OCI-LY3 (cell line): Measurements from ENCODE around the gene PRR20D.
"Not testable (repeated sequence)": the region's sequence is repeated elsewhere in the genome, so short reads cannot be mapped to it uniquely, and the experiment has no call there.

Experiments used
- H2AFZ ChIP-seq: fragments of 200-600, 300-600 bp; shearing (Covaris generic); 2 replicates; pipeline ENCODE4 v1.6.0; 2014; ENCODE audit warnings: antibody characterized with exemption, low read depth, low read length
- H3K27ac ChIP-seq: fragments of 200-600, 300-600 bp; sonication (generic); 2 replicates; pipeline ENCODE4 v1.5.1; 2014; ENCODE audit warnings: mild to moderate bottlenecking, low read length, moderate library complexity, mixed read lengths
- H3K27me3 ChIP-seq: fragments of 200-600, 300-600 bp; sonication (generic); 2 replicates; pipeline ENCODE4 v1.6.1; 2014; ENCODE audit warnings: low read depth, low read length, mixed read lengths
- H3K36me3 ChIP-seq: fragments of 200-600, 300-600 bp; sonication (generic); replicated peaks from 2 replicates; pipeline ENCODE3; 2014; ENCODE audit warnings: low read depth, low read length, mixed read lengths
- H3K4me1 ChIP-seq: fragments of 300-600, 200-600 bp; sonication (generic); 2 replicates; pipeline ENCODE4 v1.6.1; 2014; ENCODE audit warnings: low read length, mixed read lengths
- H3K4me2 ChIP-seq: fragments of 200-600, 300-600 bp; sonication (generic); 2 replicates; pipeline ENCODE4 v1.6.1; 2014; ENCODE audit warnings: low read length, mixed read lengths
- H3K4me3 ChIP-seq: fragments of 300-600, 200-600 bp; sonication (generic); 2 replicates; pipeline ENCODE4 v1.5.1; 2014; ENCODE audit warnings: antibody characterized with exemption, mild to moderate bottlenecking, low read length, moderate library complexity
- H3K79me2 ChIP-seq: fragments of 300-600, 200-600 bp; shearing (Covaris generic); 2 replicates; pipeline ENCODE4 v1.6.1; 2014; ENCODE audit warnings: mild to moderate bottlenecking, low read length, mixed read lengths
- H3K9ac ChIP-seq: fragments of 300-600, 200-600 bp; shearing (Covaris generic); 2 replicates; pipeline ENCODE4 v1.6.0; 2014; ENCODE audit warnings: mild to moderate bottlenecking, low read length, moderate library complexity
- H3K9me3 ChIP-seq: fragments of 200-600, 300-600 bp; shearing (Covaris generic); 2 replicates; pipeline ENCODE4 v1.6.1; 2014; ENCODE audit warnings: low read length, mixed read lengths; ENCODE audit not compliant: insufficient read depth
- H4K20me1 ChIP-seq: fragments of 200-600, 300-600 bp; sonication (generic); 2 replicates; pipeline ENCODE4 v1.6.1; 2016; ENCODE audit warnings: low read length, mixed read lengths; ENCODE audit not compliant: insufficient read depth
- CTCF ChIP-seq: fragments of 200-600, 300-600 bp; sonication (generic); IDR thresholded peaks from 2 replicates; pipeline ENCODE4 v1.5.1; 2014; ENCODE audit warnings: antibody characterized with exemption, low read length, low read depth
- EZH2phosphoT487 ChIP-seq: fragments of 200-600 bp; shearing (Covaris generic); IDR thresholded peaks from 2 replicates; pipeline ENCODE4 v1.6.1; 2018; ENCODE audit warnings: antibody characterized with exemption, mixed run types, low read depth

Gene PRR20D

GRCh38 chr13:57160332-57160731 lies at the start of gene PRR20D:
TSS of gene PRR20D (plus strand) at chr13:57160632. CDS start at chr13:57161019, 387 bp downstream.
- H3K9ac ChIP-seq, H2AFZ ChIP-seq, H3K27ac ChIP-seq, H3K4me2 ChIP-seq, H3K4me3 ChIP-seq, H3K79me2 ChIP-seq, H3K36me3 ChIP-seq, H4K20me1 ChIP-seq, H3K9me3 ChIP-seq, H3K4me1 ChIP-seq, H3K27me3 ChIP-seq: not testable (repeated sequence)

- Histone ChIP-seq H2AFZ (no peak overlapping the region), H3K36me3 (no peaks in the 10 kb centered on the region), H3K4me2 (no peak overlapping the region), H4K20me1 (no peaks in the 10 kb centered on the region), H3K4me1 (no peaks in the 10 kb centered on the region), H3K9ac (no peak overlapping the region), H3K27ac (no peak overlapping the region), H3K4me3 (no peak overlapping the region), H3K79me2 (no peaks in the 10 kb centered on the region), H3K27me3 (no peaks in the 10 kb centered on the region), H3K9me3 (no peaks in the 10 kb centered on the region)
- TF ChIP-seq CTCF: no peak
- no peak for TF ChIP-seq EZH2phosphoT487
These were observed 45.5 kb upstream of the PRR20D start for GRCh38 chr13:57114945-57115344.

- H3K79me2 ChIP-seq: no peaks in the 10 kb centered on the region
- no peak overlapping the region for H3K27ac ChIP-seq
- no peak overlapping the region for H3K4me3 ChIP-seq
- H3K9me3 ChIP-seq: no peaks in the 10 kb centered on the region
- TF ChIP-seq CTCF: no peak
- H3K36me3 ChIP-seq: no peaks in the 10 kb centered on the region
- no peaks in the 10 kb centered on the region for H3K27me3 ChIP-seq
- H2AFZ ChIP-seq: no peak overlapping the region
- H3K4me2 ChIP-seq: no peak overlapping the region
- H4K20me1 ChIP-seq: no peaks in the 10 kb centered on the region
- no peaks in the 10 kb centered on the region for H3K4me1 ChIP-seq
- H3K9ac ChIP-seq: no peak overlapping the region
These were observed 36.8 kb upstream of the PRR20D start for GRCh38 chr13:57123681-57124080.

GRCh38 chr13:57128909-57129308 lies 31.5 kb upstream of the PRR20D start:
- Histone ChIP-seq H3K4me2 (no peak overlapping the region), H3K4me3 (no peak overlapping the region), H3K27me3 (no peaks in the 10 kb centered on the region), H3K27ac (no peak overlapping the region), H4K20me1 (no peaks in the 10 kb centered on the region), H3K79me2 (no peaks in the 10 kb centered on the region), H2AFZ (no peak overlapping the region), H3K9me3 (no peaks in the 10 kb centered on the region), H3K36me3 (no peaks in the 10 kb centered on the region), H3K4me1 (no peaks in the 10 kb centered on the region), H3K9ac (no peak overlapping the region)
- TF ChIP-seq EZH2phosphoT487 (no peak), CTCF (no peak)

GRCh38 chr13:57136093-57136492 lies 24.3 kb upstream of the PRR20D start:
- Histone ChIP-seq H3K79me2 (no peaks in the 10 kb centered on the region), H3K27ac (no peak overlapping the region), H2AFZ (no peak overlapping the region), H3K9ac (no peak overlapping the region), H3K4me2 (no peak overlapping the region), H4K20me1 (no peaks in the 10 kb centered on the region), H3K4me1 (no peaks in the 10 kb centered on the region), H3K36me3 (no peaks in the 10 kb centered on the region), H3K4me3 (no peak overlapping the region), H3K9me3 (no peaks in the 10 kb centered on the region), H3K27me3 (no peaks in the 10 kb centered on the region)
- TF ChIP-seq CTCF (no peak), EZH2phosphoT487 (no peak)
